Suppressor macrophage treated with lipopolysaccharide for 1 hour (primary cell): ENCODE measurements around the gene ZNF709.
"Not testable (repeated sequence)": the region's sequence is repeated elsewhere in the genome, so short reads cannot be mapped to it uniquely, and the experiment has no call there.

Experiments
- DNase-seq, 3 donors: peaks; one replicate each; pipeline ENCODE4 v3.0.0-alpha.2; 2020 to 2022

Gene ZNF709

DNA sequence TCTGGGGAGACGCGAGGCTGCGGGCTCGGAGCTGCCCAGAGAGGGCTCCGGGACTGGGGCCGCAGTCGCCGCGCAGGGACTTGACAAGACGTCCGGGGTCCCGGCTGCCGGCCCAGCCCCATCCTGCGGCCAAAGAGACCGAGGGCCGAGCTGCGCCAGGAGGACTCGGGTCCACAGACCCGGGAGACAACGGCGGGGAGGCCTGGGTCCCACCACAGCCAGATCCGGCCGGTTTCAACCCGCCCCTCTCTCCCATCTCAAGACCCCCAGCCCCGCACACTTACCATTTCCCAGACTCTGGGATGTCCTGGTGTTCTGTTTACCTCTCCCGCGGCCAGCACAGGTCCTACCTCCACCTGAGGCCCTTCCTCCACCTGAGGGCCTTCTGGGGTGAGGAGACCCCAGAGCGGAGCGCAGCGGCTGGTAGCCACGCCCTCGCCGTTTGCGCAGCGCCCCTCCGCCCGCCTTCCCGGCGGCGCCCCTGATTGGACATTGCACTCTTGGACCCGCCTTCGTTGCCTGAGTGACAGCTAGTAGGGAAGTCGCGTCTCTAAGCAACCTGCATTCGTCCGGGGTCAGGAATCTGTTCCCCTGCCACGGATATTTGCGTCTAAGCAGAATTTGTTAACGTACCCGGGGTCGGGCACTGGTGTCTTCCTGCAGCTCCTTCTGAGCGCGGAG, at the start of gene ZNF709:
TSS of gene ZNF709 (minus strand) at position 446 of the 681 bp plus-strand sequence. CDS start at position 287, 159 bp downstream.
- peak; percentile 90 to 93 (median 92) for DNase-seq

DNA sequence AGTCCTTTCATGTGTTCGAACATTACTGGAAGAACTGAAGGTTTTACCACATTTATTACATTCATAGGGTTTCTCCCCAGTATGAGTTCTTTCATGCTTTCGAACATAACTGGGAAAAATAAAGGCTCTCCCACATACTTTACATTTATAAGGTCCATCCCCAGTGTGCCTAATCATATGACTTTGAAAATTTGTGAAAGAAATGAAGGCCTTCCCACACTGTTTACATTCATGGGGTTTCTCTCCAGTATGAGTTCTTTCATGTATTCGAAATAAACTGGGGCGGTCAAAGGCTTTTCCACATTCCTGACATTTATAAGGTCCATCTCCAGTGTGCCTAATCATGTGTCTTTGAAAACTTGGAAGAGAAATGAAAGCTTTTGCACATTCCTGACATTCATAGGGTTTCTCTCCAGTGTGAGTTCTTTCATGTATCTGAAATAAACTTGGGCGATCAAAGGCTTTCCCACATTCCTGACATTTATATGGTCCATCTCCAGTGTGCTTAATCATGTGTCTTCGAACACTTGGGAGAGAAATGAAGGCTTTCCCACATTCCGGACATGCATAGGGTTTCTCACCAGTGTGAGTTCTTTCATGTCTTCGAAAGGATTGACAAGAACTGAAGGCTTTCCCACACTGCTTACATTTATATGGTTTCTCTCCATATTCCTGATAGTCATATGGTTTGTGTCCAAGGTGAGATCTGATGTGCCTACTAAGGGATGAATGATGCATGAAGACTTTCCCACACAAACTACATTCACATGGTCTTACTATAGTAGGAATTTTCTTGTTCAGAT, 42.6 kb upstream of the ZNF709 start:
- no peak for DNase-seq

DNA sequence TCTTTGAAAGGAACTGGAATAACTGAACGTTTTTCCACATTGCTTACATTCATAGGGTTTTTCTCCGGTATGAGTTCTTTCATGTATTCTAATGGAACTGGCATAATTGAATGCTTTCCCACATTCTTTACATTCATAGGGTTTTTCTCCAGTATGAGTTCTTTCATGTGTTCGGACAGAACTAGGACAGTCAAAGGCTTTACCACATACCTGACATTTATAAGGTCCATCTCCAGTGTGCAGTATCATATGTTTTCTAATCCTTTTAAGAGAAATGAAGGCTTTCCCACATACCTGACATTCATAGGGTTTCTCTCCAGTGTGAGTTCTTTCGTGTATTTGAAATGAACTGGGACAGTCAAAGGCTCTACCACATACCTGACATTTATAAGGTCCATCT, 41.9 kb upstream of the ZNF709 start:
- no peak for DNase-seq

DNA sequence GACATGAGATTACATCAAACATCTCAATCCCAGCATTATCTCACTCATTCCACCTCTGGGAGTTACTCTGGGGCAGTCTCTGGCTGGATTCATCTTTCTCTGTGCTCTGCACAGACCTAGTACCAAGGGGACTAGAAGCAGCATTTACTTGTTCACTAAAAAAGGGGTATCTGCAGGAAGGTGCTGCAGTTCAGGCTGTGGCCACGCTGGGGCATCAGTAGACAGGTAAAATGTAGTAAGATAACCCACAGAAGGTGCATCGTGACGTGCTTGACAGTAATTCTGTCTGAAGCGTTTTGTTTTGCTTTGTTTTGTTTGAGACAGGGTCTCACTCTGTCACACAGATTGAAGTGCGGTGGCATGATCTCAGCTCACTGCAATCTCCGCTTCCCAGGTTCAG, 37.4 kb upstream of the ZNF709 start:
- DNase-seq, result no peak

DNA sequence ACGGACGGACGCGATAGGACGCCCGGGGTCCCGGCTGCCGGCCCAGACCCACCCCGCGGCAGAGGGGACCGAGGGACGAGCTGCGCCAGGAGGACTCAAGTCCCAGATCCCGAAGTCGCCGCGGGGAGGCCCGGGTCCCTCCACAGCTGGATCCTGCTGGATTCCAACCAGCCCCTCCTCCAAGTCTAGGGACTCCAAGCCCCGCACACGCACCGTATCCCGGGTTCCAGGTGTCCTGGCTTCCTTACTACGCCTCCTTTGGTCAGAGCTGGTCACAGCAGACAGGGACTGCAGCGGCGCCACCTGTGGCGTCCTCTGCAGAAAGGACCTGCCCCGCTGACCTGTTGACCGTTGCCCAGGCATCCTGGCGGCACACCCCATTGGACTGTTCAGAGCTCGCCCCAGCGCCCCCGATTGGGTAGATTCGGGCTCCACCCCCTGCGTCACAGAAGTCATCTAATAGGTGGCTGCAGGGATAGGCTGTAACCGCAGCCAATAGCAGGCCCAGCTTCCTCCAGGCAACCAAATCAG, 29.0 kb upstream of the ZNF709 start:
- no peak for DNase-seq

DNA sequence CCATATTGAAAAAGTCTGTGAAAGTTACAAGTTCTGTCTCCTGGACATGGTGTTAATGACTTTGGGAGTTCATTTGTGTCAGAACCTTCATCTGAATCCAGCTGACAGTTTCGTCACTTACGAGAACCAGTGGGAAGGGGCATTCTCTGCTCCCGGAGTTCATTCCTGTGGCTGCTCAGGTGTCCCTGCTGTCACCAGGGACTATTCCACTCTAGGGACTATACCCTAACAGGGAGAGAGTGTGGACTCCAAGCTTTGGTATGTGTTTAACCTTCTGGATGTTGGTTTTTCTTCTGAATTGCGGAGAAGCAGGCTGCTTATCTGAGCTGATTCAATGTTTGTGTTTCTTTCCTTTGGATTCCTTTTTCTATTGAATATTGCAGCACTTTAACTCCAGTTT, 12.4 kb upstream of the ZNF709 start:
- DNase-seq, result no peak

DNA sequence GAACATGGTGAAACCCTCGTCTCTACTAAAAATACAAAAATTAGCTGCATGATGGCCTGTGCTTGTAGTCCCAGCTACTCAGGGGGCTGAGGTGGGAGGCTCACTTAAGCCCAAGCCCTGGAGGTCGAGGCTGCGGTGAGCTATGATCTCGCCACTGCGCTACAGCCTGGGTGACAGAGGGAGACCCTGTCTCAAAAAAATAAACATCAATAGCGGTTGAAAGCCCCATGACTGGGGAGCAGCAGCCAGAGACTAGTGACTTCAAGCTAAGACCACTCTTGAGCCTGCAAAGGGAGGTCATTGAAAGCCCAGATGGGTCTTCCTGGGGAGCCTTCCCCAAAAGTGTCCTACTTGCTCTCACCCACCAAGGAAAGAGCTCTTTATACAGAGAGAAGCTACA, 11.9 kb upstream of the ZNF709 start:
- no peak for DNase-seq

DNA sequence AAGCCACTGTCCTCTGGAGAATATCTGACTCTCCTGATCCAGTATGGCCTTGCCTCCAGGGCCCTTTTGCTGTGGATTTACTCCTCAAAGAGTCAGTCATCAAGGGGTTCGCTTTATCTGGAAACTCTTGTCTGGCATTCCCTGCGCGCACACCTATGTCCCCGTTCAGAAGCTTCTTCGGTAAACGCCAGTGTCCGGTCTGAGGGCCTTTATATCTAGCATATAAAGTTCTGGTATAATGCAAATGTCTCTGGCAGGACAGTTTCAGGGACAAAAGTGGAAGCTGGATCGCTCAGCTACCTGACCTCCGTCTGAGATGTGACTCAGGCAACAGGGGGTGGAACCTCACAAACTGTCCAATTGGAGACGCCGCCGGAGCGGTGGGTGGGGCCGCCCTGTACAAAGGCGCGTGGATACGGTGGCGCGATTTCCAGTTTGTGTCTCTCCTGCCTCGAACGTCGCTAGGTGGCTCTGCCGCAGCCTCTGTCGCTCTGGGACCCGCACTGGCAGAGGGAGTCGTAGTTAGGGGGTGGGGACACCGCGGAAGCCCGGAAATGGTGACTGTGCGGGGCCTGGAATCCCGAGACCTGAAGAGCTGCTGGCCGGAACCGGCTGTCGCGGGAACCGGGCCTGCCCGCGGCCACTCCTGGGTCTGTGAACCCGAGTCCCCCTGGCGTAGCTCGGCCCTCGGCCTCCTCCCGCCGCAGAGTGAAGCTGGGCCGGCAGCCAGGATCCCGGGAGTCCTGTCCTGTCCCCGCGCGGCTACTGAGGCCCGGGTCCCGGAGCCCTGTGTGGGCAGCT, 10.6 kb upstream of the ZNF709 start:
- peak; percentile 87 to 93 (median 89) for DNase-seq

DNA sequence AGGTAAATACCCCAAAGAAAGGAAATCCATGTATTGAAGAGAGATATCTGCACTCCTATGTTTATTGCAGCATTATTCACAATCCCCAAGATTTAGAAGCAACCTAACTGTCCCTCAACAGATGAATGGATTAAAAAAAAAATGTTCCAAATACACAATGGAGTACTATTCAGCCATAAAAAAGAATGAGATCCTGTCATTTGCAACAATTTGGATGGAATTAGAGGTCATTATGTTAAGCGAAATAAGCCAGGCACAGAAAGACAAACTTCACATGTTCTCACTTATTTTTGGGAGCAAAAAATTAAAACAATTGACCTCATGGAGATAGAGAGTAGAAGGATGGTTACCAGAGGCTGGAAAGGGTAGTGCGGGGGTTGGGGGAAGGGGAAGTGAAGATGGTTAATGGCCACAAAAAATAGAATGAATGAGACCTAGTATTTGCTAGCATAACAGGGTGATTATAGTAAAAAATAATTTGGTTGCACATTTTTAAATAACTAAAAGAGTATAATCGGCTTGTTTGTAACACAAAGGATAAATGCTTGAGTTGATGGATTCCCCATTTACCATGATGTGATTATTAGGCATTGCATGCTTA, 9.7 kb upstream of the ZNF709 start:
- peak in 1 of 3 donors; percentile 8 for DNase-seq

DNA sequence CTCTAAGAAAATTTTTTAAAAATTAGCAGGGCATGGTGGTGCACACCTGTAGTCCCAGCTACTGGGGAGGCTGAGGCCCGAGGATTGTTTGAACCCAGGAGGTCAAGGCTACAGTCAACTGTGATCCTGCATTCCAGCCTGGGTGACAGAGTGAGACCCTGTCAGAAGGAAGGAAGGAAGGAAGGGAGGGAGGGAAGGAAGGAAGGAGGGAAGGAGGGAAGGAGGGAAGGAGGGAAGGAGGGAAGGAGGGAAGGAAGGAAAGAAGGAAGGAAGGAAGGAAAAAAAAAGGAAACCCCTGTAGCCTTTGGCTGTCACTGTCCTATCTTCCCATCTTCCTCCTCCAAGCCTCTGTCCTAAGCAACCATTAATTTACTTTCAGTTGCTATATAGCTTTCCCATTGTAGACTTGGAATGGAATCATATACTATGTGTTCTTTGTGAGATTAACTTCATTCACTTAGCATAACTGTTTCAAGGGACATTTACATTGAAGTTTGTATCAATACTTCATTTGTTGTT, 1.7 kb upstream of the ZNF709 start:
- DNase-seq, result not testable (repeated sequence)

DNA sequence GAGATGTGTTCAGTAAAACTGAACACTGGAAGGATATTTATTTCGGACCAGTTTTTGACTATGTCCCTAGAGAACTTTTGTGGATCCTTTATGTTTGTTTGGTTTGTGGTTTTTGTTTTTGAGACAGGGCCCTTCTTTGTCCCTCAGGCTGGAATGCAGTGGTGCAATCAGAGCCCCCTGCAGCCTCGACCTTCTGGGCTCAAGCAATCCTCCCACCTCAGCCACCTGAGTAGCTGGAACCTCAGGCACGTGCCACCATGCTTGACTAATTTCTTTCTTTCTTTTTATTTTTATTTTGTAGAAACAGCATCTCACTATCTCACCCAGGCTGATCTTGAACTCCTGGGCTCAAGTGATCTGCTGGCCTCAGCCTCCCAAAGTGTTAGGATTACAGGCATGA, 955 bp upstream of the ZNF709 start:
- DNase-seq, result no peak

DNA sequence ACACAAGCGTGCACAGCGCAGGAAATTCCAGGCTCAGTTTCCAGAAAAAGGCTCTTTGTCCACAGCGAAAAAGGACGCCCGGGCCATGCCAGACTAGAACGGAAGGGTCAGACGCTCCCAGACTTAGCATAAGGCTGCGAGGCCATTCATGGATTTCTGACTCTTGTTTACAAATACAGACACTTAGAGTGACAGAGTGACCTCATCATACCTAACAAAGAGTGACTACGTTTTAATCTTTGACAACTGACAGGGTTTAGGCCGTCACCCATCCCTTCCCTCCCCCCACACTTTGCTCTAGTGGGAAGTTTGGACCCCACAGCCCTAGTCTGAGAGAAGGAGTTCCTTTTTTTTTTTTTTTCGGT, 418 bp upstream of the ZNF709 start:
- DNase-seq, result peak in 1 of 3 donors; percentile 33

DNA sequence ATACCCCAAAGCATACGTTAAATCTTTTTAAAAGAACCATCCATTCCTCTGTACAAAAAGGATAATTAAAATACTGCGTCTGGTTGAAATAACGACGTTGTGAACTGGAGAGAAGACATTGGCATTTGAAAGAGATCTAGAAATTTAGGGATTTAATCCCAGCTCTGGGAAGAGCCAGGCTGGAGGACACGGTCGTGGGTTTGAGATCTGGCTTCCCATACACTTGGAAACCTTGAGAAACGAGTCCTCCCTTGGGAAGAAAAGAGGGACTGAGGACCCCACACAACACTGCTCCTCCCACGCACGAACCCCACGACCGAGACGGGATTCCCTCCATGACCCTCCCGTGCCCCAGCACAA, 625 bp downstream of the ZNF709 start:
- peak in 1 of 3 donors; percentile 2 for DNase-seq

DNA sequence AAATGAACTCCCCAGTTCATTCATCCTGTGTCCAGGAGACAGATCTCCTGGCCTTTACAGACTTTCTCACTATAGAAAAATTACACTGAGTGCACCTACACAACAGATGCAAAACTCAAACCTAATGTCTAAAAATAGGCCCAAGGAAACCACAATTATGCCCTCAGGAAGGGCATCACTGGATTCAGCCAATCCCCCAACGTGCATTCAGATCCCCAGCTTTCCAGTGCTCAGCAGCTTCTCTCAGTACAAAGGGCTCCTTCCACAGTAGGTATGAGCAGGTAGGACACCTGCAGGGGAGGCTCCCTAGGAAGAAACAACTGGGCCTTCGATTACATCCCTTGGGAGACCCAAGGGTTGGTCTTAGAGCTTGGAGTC, 2.1 kb downstream of the ZNF709 start:
- no peak for DNase-seq

DNA sequence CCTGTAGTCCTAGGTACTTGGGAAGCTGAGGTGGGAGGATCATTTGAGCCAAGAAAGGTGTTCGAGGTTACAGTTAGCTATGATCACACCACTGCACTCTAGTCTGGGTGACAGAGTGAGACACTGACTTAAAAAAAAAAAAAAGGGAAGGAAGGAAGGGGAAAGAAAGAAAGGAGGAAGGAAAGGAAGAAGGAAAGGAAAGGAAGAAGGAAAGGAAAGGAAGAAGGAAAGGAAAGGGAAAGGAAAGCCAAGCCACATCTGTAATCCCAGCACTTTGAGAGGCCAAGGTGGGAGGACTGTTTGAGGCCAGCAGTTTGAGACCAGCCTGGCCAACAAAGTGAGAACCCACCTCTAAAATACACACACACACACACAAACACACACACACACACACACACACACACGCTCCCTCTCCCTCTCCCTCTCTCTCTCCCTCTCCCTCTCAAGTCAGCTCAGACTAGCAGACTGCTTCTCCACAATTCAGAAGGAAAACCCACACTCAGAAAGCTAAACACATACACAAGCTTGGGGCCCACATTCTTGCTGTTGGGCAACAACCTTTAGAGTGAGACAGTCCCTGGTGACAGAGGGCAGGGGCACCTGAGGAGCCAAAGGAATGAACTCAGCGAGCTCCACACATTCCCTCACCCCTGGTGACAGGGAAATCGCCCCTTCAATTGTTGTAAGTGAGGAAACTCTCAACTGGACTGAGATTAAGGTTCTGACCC, 2.7 kb downstream of the ZNF709 start:
- no peak for DNase-seq

DNA sequence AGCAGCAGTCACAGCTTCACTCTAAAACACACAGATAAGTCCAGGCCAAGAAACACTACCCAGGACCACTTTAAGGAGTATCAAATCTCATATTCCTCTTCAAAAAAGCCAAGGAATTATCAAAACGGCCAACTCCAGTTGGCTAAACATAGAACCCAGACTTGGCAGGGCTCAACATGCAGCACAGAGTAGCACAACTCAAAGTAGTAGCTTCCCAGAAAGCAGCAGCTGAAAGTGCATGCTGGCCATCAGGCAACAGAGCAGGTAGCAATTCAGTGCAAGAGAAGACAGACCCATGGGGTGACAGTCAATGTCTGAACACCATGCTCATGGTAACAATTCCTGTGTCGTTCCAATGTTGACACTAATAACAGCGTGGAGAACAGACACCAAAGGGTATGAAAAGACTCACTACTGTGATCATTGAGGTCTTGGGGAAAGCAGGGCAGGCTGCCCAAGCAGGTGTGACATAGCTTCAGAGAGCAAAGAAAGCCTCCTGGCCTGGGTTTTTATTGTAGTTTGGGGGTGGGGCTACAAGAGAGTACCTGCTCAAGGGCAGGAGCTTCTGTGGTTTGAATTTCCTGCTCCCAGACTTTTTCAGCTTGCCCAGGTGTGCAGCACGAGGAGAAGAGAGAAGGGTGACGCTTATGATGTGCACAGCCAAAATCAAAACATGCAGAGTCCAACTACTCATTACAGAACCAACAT, 6.2 kb downstream of the ZNF709 start:
- no peak for DNase-seq

DNA sequence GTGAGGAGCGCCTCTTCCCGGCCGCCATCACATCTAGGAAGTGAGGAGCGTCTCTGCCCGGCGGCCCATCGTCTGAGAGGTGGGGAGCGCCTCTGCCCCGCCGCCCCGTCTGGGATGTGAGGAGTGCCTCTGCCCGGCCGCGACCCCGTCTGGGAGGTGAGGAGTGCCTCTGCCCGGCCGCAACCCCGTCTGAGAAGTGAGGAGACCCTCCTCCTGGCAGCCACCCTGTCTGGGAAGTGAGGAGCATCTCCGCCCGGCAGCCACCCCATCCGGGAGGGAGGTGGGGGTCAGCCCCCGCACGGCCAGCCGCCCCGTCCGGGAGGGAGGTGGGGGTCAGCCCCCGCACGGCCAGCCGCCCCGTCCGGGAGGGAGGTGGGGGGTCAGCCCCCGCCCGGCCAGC, 17.0 kb downstream of the ZNF709 start:
- not testable (repeated sequence) for DNase-seq

DNA sequence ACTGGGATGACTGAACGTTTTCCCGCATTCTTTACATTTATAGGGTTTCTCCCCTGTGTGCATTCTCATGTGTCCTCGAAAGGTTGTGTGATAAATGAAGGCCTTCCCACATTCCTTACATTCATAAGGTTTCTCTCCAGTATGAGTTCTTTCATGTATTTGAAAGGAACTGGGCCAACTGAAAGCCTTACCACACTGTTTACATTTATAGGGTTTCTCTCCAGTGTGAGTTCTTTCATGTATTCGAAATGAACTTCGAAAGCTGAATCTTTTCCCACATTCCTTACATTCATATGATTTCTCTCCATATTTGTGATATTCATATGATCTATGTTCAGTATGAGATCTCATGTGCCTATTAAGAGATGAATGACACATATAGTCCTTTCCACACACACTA, 19.4 kb downstream of the ZNF709 start:
- no peak for DNase-seq

DNA sequence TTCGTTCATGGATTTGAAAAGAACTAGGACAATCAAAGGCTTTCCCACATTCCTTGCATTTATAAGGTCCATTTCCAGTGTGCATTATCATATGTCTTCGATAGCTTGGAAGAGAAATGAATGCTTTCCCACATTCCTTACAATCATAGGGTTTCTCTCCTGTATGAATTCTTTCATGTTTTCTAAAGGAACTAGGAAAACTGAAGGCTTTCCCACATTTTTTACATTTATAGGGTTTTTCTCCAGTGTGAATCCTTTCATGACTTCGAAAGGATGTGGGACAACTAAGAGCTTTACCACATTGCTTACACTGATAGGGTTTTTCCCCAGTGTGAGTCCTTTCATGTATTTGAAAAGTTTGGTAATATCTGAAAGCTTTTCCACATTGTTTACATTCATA, 19.8 kb downstream of the ZNF709 start:
- DNase-seq, result no peak

DNA sequence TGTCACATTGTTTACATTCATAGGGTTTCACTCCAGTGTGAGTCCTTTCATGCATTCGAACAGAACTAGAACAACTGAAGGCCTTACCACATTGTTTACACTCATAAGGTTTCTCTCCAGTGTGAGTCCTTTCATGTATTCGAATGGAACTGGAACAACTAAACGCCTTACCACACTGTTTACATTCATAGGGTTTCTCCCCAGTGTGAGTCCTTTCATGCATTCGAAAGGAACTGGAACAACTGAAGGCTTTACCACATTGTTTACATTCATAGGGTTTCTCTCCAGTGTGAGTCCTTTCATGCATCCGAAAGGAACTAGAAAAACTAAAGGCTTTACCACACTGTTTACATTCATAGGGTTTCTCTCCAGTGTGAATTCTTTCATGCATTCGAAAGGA, 20.5 kb downstream of the ZNF709 start:
- not testable (repeated sequence) for DNase-seq

DNA sequence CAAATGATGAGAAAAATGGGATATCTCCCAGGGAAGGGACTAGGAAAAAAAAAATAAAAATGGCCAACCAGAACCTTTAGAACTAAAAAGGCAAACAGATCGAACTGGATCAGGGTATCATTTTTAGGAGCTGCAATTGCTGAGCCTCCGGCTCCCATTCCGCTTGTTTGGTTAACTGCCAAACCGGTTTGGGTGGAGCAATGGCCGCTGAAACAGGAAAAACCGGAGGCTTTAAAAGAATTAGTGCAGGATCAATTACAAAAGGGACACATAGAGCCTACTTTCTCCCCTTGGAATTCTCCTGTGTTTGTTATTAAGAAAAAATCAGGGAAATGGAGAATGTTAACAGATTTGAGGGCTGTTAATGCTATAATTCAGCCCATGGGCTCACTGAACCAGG, 31.1 kb downstream of the ZNF709 start:
- DNase-seq, result no peak
